Colonic mucosa (tissue), 4 donors: ENCODE measurements around the gene PRKCB. TPM values are rescaled to one million over a fixed set of nuclear protein-coding genes. Genes with fewer than 3 reads are reported as not detected.

Source experiments
- DNase-seq: peaks from one replicate; pipeline ENCODE4 v3.0.0-alpha.2; 2020
- H3K27ac ChIP-seq: fragments of 200-600 bp; one replicate; pipeline ENCODE4 v1.8.0; 2021
- H3K27me3 ChIP-seq: fragments of 200-600 bp; one replicate; pipeline ENCODE4 v1.8.0; 2021
- H3K36me3 ChIP-seq: fragments of 200-600 bp; one replicate; pipeline ENCODE4 v1.8.0; 2021
- H3K4me1 ChIP-seq: fragments of 200-600 bp; one replicate; pipeline ENCODE4 v1.8.0; 2021; ENCODE audit warnings: mild to moderate bottlenecking
- H3K4me3 ChIP-seq: fragments of 200-600 bp; one replicate; pipeline ENCODE4 v1.8.0; 2021
- H3K9ac ChIP-seq, 2 donors: one replicate each; pipeline ENCODE4 v1.7.0; 2013; ENCODE audit warnings: control low read depth in 2 of 2, low read depth in 2 of 2, low read length in 2 of 2
- H3K9me3 ChIP-seq: fragments of 200-600 bp; one replicate; pipeline ENCODE4 v1.8.0; 2021
- intact Hi-C: fragments of 100-400 bp; cut with DNase I; formaldehyde crosslinking; loops from one replicate; pipeline ENCODE4 v1.14.1; 2022
- total RNA-seq, 2 donors: library from RNA; stranded (reverse); fragmentation: NEBNext Ultra II Directional in 1 of 2; extraction: Animal tissue kit (Norgen Biotek cat#: 25700) in 1 of 2; gene quantifications; one replicate each; pipeline ENCODE4 v1.2.1, GENCODE V29; 2021
- TF ChIP-seq, protein P1 (sequence below): fragments of 200-600 bp; IDR thresholded peaks from one replicate; pipeline ENCODE4 v1.8.0; 2022; ENCODE audit warnings: antibody characterized with exemption, mild to moderate bottlenecking
- donor health status: healthy.
- donor health status: DM: no; HTN: no; CAD: no.
- donor health status: DM: no; HTN: no; CAD: no.

PRKCB gene
- total RNA-seq, 2 donors from 2014 or later, result 2.5 to 10.7 TPM

DNA sequence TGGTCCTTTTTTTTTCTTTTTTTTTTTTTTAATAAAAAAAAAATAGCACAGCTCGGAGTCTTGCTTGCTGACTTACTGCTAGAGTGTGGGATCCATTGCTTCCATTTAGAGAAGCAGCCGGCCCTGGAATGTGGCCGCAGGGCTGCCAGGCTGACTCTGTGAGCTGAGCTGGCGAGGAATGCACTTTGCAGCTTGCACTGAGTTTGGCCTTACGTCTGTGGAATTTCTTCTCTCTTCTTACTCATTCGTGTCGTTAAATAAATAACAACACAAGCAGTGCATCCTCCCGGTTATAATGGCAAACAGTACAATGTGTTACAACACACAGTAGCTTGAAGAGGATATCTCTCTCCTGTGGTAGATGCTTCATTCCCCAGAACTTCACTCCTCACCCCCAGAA lies 69.2 kb downstream of the PRKCB start:
- H3K27ac ChIP-seq, result no peak overlapping the region
- no peak overlapping the region for H3K4me3 ChIP-seq
- no peaks in the 10 kb centered on the region for H3K4me1 ChIP-seq
- no peaks in the 10 kb centered on the region for H3K27me3 ChIP-seq
- no peaks in the 10 kb centered on the region for H3K36me3 ChIP-seq
- TF ChIP-seq, protein P1, sequence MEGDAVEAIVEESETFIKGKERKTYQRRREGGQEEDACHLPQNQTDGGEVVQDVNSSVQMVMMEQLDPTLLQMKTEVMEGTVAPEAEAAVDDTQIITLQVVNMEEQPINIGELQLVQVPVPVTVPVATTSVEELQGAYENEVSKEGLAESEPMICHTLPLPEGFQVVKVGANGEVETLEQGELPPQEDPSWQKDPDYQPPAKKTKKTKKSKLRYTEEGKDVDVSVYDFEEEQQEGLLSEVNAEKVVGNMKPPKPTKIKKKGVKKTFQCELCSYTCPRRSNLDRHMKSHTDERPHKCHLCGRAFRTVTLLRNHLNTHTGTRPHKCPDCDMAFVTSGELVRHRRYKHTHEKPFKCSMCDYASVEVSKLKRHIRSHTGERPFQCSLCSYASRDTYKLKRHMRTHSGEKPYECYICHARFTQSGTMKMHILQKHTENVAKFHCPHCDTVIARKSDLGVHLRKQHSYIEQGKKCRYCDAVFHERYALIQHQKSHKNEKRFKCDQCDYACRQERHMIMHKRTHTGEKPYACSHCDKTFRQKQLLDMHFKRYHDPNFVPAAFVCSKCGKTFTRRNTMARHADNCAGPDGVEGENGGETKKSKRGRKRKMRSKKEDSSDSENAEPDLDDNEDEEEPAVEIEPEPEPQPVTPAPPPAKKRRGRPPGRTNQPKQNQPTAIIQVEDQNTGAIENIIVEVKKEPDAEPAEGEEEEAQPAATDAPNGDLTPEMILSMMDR, result no peak
- no peak overlapping the region for H3K9ac ChIP-seq
- intact Hi-C loops, result loop anchor here (10.0 kb wide), 1 partner anchor 90 kb away; no protein-coding TSS in a partner anchor
- H3K9me3 ChIP-seq, result no peaks in the 10 kb centered on the region
- no peak for DNase-seq

DNA sequence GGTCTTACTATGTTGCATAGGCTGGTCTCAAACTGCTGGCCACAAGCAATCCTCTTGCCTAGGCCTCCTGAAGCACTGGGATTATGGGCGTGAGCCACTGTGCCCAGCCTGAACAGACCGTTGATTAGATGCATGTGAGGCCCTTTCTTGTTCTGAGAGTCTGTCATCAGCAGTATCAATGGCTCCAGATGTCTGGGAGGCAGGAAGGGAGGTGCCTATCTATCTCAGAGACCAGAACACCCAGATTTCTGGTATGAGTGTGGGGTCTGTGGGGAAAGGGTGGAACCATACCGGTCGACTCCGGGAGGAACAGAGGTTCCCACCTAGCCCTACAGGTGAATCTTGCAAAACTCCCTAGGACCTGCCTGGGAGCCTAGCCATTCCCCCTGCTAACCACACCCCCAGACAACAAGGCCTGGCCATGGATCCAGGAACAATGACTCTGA lies 71.7 kb downstream of the PRKCB start:
- Histone ChIP-seq H3K4me1 (no peaks in the 10 kb centered on the region), H3K9ac (no peak overlapping the region), H3K27ac (no peak overlapping the region), H3K36me3 (no peaks in the 10 kb centered on the region), H3K27me3 (no peaks in the 10 kb centered on the region), H3K9me3 (no peaks in the 10 kb centered on the region), H3K4me3 (no peak overlapping the region)
- intact Hi-C loops, result loop anchor here (10.0 kb wide), 1 partner anchor 93 kb away; no protein-coding TSS in a partner anchor
- no peak for DNase-seq
- TF ChIP-seq, protein P1, result no peak

DNA sequence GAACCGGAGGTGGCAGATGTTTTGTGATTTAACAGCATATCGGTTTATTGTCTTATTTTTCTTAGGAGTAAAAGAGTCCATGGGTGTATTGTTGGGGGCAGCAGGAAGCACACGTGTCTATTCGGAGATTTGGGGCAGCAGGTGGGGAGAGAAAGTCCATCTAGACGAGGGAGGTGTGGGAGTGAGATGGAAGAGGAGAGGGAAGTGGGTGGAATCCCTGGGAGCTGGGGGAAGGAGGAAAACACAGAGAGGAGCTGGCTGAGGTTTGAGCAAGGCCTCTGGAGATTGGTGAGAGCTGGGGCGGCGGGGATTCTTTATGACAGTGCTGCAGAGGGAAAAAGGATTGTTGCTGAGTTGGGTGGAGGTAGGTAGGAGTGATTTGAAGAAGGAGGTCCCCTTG lies 72.1 kb downstream of the PRKCB start:
- no peak for DNase-seq
- Histone ChIP-seq H3K27me3 (no peaks in the 10 kb centered on the region), H3K9me3 (no peaks in the 10 kb centered on the region), H3K9ac (no peak overlapping the region), H3K4me1 (no peaks in the 10 kb centered on the region), H3K4me3 (no peak overlapping the region), H3K27ac (no peak overlapping the region), H3K36me3 (no peaks in the 10 kb centered on the region)
- intact Hi-C loops, result loop anchor here (10.0 kb wide), 1 partner anchor 93 kb away; no protein-coding TSS in a partner anchor
- TF ChIP-seq, protein P1, result no peak

DNA sequence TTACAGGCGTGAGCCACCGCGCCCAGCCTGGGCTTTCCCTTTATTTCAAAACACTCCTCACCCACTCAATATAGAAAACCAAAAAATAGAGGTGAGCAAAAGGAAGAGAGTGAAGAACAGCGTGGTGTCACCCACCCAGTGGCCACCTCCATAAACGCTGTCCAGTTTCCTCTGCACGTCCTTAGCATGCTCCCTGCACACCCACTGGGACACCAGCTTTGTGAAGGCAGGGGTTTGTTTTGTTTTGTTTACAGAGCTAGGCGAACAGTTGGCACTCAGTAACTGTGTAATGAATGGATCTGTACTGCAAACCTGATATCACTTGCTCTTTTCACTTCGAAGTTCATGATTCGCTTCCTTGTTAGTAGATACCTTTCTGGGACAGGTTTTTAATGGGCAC lies 73.0 kb downstream of the PRKCB start:
- no peaks in the 10 kb centered on the region for H3K9me3 ChIP-seq
- H3K36me3 ChIP-seq, result no peaks in the 10 kb centered on the region
- no peak overlapping the region for H3K27ac ChIP-seq
- TF ChIP-seq, protein P1, result no peak
- no peak overlapping the region for H3K4me3 ChIP-seq
- no peak for DNase-seq
- no peaks in the 10 kb centered on the region for H3K4me1 ChIP-seq
- H3K9ac ChIP-seq, result no peak overlapping the region
- no peaks in the 10 kb centered on the region for H3K27me3 ChIP-seq
- intact Hi-C loops, result loop anchor here (10.0 kb wide), 1 partner anchor 94 kb away; no protein-coding TSS in a partner anchor

DNA sequence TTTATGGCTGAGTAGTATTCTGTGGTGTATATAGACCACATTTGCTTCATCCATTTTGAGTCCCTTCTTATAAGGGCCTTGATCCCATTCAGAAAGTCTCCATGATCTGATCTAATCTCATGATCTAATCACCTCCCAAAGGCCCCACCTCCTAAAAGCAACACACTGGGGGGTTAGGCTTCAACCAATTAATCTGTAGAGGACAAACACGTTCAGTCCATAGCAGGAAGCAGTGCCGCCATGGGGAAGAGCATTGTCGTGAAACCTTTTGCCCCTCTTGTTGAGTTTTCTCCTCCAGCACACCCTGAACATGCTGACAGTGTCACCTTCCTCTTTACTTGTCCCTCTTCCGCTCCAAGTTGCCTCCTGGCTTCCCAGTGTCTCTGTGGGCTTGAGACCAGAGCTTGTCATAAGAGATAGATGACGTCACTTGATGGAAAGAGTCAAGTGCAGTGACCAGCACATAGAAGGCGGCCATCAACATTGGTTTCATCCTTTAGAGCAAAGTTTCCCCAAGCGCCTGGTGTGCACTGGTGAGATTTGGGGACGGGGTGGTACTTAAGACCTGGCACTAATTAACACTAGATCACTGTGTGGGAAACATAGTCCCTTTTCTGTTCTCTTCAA lies 74.1 kb downstream of the PRKCB start:
- TF ChIP-seq, protein P1, result no peak
- Histone ChIP-seq H3K4me3 (no peak overlapping the region), H3K36me3 (no peaks in the 10 kb centered on the region), H3K9me3 (no peaks in the 10 kb centered on the region), H3K9ac (no peak overlapping the region), H3K4me1 (no peaks in the 10 kb centered on the region), H3K27me3 (no peaks in the 10 kb centered on the region), H3K27ac (no peak overlapping the region)
- DNase-seq, result no peak
- intact Hi-C loops, result loop anchor here (10.0 kb wide), 1 partner anchor 95 kb away; no protein-coding TSS in a partner anchor
